ENCODE results near the gene OPRL1. TPM values are rescaled to one million over a fixed set of nuclear protein-coding genes. Genes with fewer than 3 reads are reported as not detected.

The OPRL1 gene
- total RNA-seq, 1 experiment from 2014 or later = 1.5 TPM

GRCh38 chr20:64091340-64091739 is 11.5 kb downstream of the OPRL1 start:
- H3K4me2 ChIP-seq = no peak overlapping the region
- H3K4me1 ChIP-seq (replicated peaks; ENCODE audit: insufficient read depth) = no peaks in the 10 kb centered on the region
- intact Hi-C loops (cut with micrococcal nuclease; ENCODE audit: unreplicated experiment) = no loop called here
- H3K27ac ChIP-seq = no peak overlapping the region
- DNase-seq = no peak
- no peak overlapping the region for H2AFZ ChIP-seq
- no TSS peak for BruUV-seq (replicated peaks)
- POLR2A ChIA-PET (ENCODE audit: unreplicated experiment) = no interaction called here
- CTCF ChIA-PET = no interaction called here
- no peaks in the 10 kb centered on the region for H3K9me3 ChIP-seq (ENCODE audit: insufficient read depth, low read depth)
- H3F3A ChIP-seq (ENCODE audit: insufficient read depth, low read depth) = no peaks in the 10 kb centered on the region
- no peaks in the 10 kb centered on the region for H3K79me2 ChIP-seq (ENCODE audit: low read depth)
- no peaks in the 10 kb centered on the region; the same call in 1 of the 2 replicates for H4K20me1 ChIP-seq (ENCODE audit: insufficient read depth)
- H3K36me3 ChIP-seq (ENCODE audit: low read depth) = no peaks in the 10 kb centered on the region
- H3K9me2 ChIP-seq (ENCODE audit: insufficient read depth) = no peaks in the 10 kb centered on the region
- peaks cover 23% of the 10 kb centered on the region for H3K27me3 ChIP-seq (ENCODE audit: insufficient read depth, low read depth)
- H3K4me3 ChIP-seq = no peak overlapping the region
- TF ChIP-seq CTCF (conservative IDR thresholded peaks at IDR 0.05) (no peak), EZH2 (IDR thresholded peaks at IDR 0.05; ENCODE audit: low read depth) (no peak)

- no peaks in the 10 kb centered on the region for H3K4me1 ChIP-seq (replicated peaks; ENCODE audit: insufficient read depth)
- BruUV-seq (replicated peaks) = no TSS peak
Measured at GRCh38 chr20:64091770-64092169, 11.9 kb downstream of the OPRL1 start.

GRCh38 chr20:64092258-64093012 is 12.6 kb downstream of the OPRL1 start:
- intact Hi-C loops (cut with micrococcal nuclease; ENCODE audit: unreplicated experiment) = no loop called here
- Histone ChIP-seq H3K79me2 (ENCODE audit: low read depth) (no peaks in the 10 kb centered on the region), H3K36me3 (ENCODE audit: low read depth) (no peaks in the 10 kb centered on the region), H3K4me2 (no peak overlapping the region), H3K9me3 (ENCODE audit: insufficient read depth, low read depth) (no peaks in the 10 kb centered on the region), H3F3A (ENCODE audit: insufficient read depth, low read depth) (no peaks in the 10 kb centered on the region), H3K9me2 (ENCODE audit: insufficient read depth) (no peaks in the 10 kb centered on the region), H3K4me3 (no peak overlapping the region), H3K27me3 (ENCODE audit: insufficient read depth, low read depth) (peaks cover 25% of the 10 kb centered on the region), H3K27ac (no peak overlapping the region), H2AFZ (no peak overlapping the region), H3K4me1 (replicated peaks; ENCODE audit: insufficient read depth) (no peaks in the 10 kb centered on the region), H4K20me1 (ENCODE audit: insufficient read depth) (no peaks in the 10 kb centered on the region; the same call in 1 of the 2 replicates)
- ChIA-PET POLR2A (ENCODE audit: unreplicated experiment) (no interaction called here), CTCF (no interaction called here)
- no peak for DNase-seq
- TF ChIP-seq CTCF (conservative IDR thresholded peaks at IDR 0.05) = no peak
- TF ChIP-seq EZH2 (IDR thresholded peaks at IDR 0.05; ENCODE audit: low read depth) = no peak
- no TSS peak for BruUV-seq (replicated peaks)

More at GRCh38 chr20:64091770-64092169, 11.9 kb downstream of the OPRL1 start:
- no peak overlapping the region for H3K4me3 ChIP-seq
- H3K79me2 ChIP-seq (ENCODE audit: low read depth) = no peaks in the 10 kb centered on the region
- no peaks in the 10 kb centered on the region; the same call in 1 of the 2 replicates for H4K20me1 ChIP-seq (ENCODE audit: insufficient read depth)
- H3K9me2 ChIP-seq (ENCODE audit: insufficient read depth) = no peaks in the 10 kb centered on the region
- ChIA-PET POLR2A (ENCODE audit: unreplicated experiment) (no interaction called here), CTCF (no interaction called here)
- no peaks in the 10 kb centered on the region for H3F3A ChIP-seq (ENCODE audit: insufficient read depth, low read depth)
- no peaks in the 10 kb centered on the region for H3K36me3 ChIP-seq (ENCODE audit: low read depth)
- intact Hi-C loops (cut with micrococcal nuclease; ENCODE audit: unreplicated experiment) = no loop called here
- no peak overlapping the region for H3K27ac ChIP-seq
- peaks cover 19% of the 10 kb centered on the region for H3K27me3 ChIP-seq (ENCODE audit: insufficient read depth, low read depth)
- no peak for TF ChIP-seq CTCF (conservative IDR thresholded peaks at IDR 0.05)
- TF ChIP-seq EZH2 (IDR thresholded peaks at IDR 0.05; ENCODE audit: low read depth) = no peak
- DNase-seq = no peak
- H3K4me2 ChIP-seq = no peak overlapping the region
- H3K9me3 ChIP-seq (ENCODE audit: insufficient read depth, low read depth) = no peaks in the 10 kb centered on the region
- H2AFZ ChIP-seq = no peak overlapping the region

All from PC-9 (cell line).